AG04449 (cell line): Measurements from ENCODE around the gene AKTIP.
"Not testable (repeated sequence)": the region's sequence is repeated elsewhere in the genome, so short reads cannot be mapped to it uniquely, and the experiment has no call there.

Experiments
- CTCF ChIA-PET: fragments of 350-600 bp; formaldehyde crosslinking; extraction: SDS; loops from one replicate; lab custom pipeline; 2021; ENCODE audit warnings: antibody characterized with exemption; lab: Yijun Ruan, JAX
- POLR2A ChIA-PET: fragments of 400-600, 350-600 bp; formaldehyde crosslinking; extraction: SDS; loops from one replicate; lab custom pipeline; 2020; ENCODE audit warnings: antibody characterized with exemption, inconsistent platforms; lab: Yijun Ruan, JAX
- DNase-seq: peaks from one replicate; pipeline ENCODE4 v3.0.0-alpha.2; 2010; ENCODE audit warnings: low read depth, low spot score
- H3K4me3 ChIP-seq: 2 replicates; pipeline ENCODE4 v1.5.1; 2011; ENCODE audit warnings: low read depth, mild to moderate bottlenecking, control low read depth, low read length
- CTCF ChIP-seq: IDR thresholded peaks from one replicate; pipeline ENCODE4 v1.5.1; 2011; ENCODE audit warnings: mild to moderate bottlenecking, moderate library complexity, low read length, control low read depth, inconsistent platforms; ENCODE audit not compliant: insufficient read depth; ENCODE audit errors: missing control alignments

AKTIP gene

GRCh38 chr16:53541326-53541725 lies 38.3 kb upstream of the AKTIP start:
- ChIA-PET POLR2A (no interaction called here), CTCF (no interaction called here)
- H3K4me3 ChIP-seq, result no peak overlapping the region
- DNase-seq, result no peak
- no peak for TF ChIP-seq CTCF

DNA sequence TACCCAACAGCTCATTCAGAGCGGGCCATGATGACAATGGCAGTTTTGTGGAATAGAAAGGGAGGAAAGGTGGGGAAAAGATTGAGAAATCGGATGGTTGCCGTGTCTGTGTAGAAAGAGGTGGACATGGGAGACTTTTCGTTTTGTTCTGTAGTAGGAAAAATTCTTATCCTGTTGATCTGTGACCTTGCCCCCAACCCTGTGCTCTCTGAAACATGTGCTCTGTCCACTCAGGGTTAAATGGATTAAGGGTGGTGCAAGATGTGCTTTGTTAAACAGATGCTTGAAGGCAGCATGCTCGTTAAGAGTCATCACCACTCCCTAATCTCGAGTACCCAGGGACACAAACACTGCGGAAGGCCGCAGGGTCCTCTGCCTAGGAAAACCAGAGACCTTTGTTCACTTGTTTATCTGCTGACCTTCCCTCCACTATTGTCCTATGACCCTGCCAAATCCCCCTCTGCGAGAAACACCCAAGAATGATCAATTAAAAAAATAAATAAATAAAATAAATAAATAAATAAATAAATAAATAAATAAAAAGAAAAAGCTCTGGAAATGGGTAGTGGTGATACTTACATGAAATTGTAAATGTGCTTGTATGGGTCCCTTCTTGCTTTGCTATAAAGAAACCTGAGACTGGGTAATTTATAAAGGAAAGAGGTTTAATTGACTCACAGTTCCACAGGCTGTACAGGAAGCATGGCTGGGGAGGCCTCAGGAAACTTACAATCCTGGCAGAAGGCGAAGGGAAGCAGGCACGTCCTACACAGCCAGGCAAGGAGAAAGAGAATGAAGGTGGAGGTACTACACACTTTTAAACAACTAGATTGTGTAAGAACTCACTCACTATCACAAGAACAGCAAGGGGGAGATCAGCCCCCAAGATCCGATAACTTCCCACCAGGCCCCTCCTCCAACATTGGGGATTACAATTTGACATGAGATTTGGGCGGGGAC lies 37.0 kb upstream of the AKTIP start:
- CTCF ChIA-PET, H3K4me3 ChIP-seq, DNase-seq, POLR2A ChIA-PET: not testable (repeated sequence)

GRCh38 chr16:53539346-53539745 lies 36.3 kb upstream of the AKTIP start:
- POLR2A ChIA-PET, CTCF ChIA-PET, H3K4me3 ChIP-seq, DNase-seq: not testable (repeated sequence)

- CTCF ChIA-PET, result no interaction called here
- TF ChIP-seq CTCF, result no peak
- POLR2A ChIA-PET, result no interaction called here
- H3K4me3 ChIP-seq, result no peak overlapping the region
- DNase-seq, result no peak
Measured at GRCh38 chr16:53537626-53538025, 34.6 kb upstream of the AKTIP start.

DNA sequence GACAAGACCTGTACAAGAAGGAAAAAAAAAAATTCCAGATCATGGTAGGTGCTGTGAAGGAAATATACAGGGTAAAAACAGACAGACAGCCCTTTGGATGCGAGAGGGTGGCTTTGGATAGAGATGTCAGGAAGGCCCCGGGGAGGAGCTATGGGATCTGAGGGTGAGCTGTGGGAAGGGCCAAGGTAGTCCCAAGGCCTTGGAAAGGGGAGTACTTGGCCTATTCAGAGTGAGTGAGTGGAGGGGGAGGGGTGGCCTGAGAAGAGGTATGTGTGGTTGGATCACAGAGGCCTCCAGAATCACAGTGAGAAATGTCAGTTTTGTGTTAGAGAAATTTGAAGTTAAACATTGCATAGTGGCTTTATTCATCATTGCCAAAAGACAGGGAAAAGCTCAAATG lies 31.2 kb upstream of the AKTIP start:
- no peak overlapping the region for H3K4me3 ChIP-seq
- no peak for DNase-seq
- TF ChIP-seq CTCF, result no peak
- POLR2A ChIA-PET, result no interaction called here
- CTCF ChIA-PET, result interaction anchor here (0.9 to 1.1 kb wide), 2 partner anchors 16 to 26 kb away, joined by 3 read pairs; no protein-coding TSS in a partner anchor

- no peak for DNase-seq
- POLR2A ChIA-PET, result no interaction called here
- CTCF ChIA-PET, result interaction anchor here (0.6 to 2.3 kb wide), 3 partner anchors 19 to 1427 kb away, joined by 3 to 10 read pairs (median 7); no protein-coding TSS in a partner anchor
- no peak overlapping the region for H3K4me3 ChIP-seq
- no peak for TF ChIP-seq CTCF
Measured at GRCh38 chr16:53530741-53531140, 27.7 kb upstream of the AKTIP start.

GRCh38 chr16:53530046-53530445 lies 27.0 kb upstream of the AKTIP start:
- ChIA-PET POLR2A (no interaction called here), CTCF (interaction anchor here (2.3 kb wide), 2 partner anchors 20 kb away, joined by 7 to 10 read pairs; no protein-coding TSS in a partner anchor)
- no peak for DNase-seq
- no peak for TF ChIP-seq CTCF
- no peak overlapping the region for H3K4me3 ChIP-seq
